ENCODE data around the gene SNAP25.

GRCh38 chr20:10300582-10301446 lies 82.2 kb downstream of the SNAP25 start:
- no peak for TF ChIP-seq CTCF (tag by site-specific recombination; IDR thresholded peaks at IDR 0.05)
- no peak for TF ChIP-seq ZNF596 (tag by site-specific recombination; IDR thresholded peaks at IDR 0.05)
- TF ChIP-seq ZNF274 (IDR thresholded peaks at IDR 0.05; ENCODE audit: low read length), result no peak
- TF ChIP-seq ZNF274 (tag by site-specific recombination; IDR thresholded peaks at IDR 0.05; ENCODE audit: borderline replicate concordance), result no peak
- no peak for TF ChIP-seq ZNF639 (tag by site-specific recombination; IDR thresholded peaks at IDR 0.05)
